ENCODE results near the gene PCNX3. TPM values are rescaled to one million over a fixed set of nuclear protein-coding genes. Genes with fewer than 3 reads are reported as not detected.

PCNX3 gene
- total RNA-seq, 1 donor from 2014 or later = 35.9 TPM

Other genes with a start within 250 kb of the PCNX3 start
- gene SLC25A45, start 233.1 kb upstream of the PCNX3 start, total RNA-seq = 0.29 and 1.2 TPM in 2 replicates
- gene FRMD8, start 229.1 kb upstream of the PCNX3 start, total RNA-seq = 43.5 and 49.5 TPM in 2 replicates
- 6.4 and 27.0 TPM in 2 replicates for gene NEAT1, start 193.0 kb upstream of the PCNX3 start, total RNA-seq
- 343 and 1,362 TPM in 2 replicates for gene MALAT1, start 116.7 kb upstream of the PCNX3 start, total RNA-seq
- 81.2 and 101 TPM in 2 replicates for gene SCYL1, start 90.7 kb upstream of the PCNX3 start, total RNA-seq
- gene LTBP3, start 57.4 kb upstream of the PCNX3 start, total RNA-seq = 34.9 and 102 TPM in 2 replicates
- gene ZNRD2, start 45.3 kb upstream of the PCNX3 start, total RNA-seq = 72.0 and 141 TPM in 2 replicates
- gene FAM89B, start 43.2 kb upstream of the PCNX3 start, total RNA-seq = 64.0 and 67.1 TPM in 2 replicates
- gene EHBP1L1, start 39.7 kb upstream of the PCNX3 start, total RNA-seq = 26.1 and 26.3 TPM in 2 replicates
- gene KCNK7, start 20.0 kb upstream of the PCNX3 start, total RNA-seq = 0.17 TPM in 1 of 2 replicates, not detected in the other
- 55.0 and 55.3 TPM in 2 replicates for gene MAP3K11, start 1.6 kb upstream of the PCNX3 start, total RNA-seq
- 45.5 and 66.5 TPM in 2 replicates for gene SIPA1, start 22.3 kb downstream of the PCNX3 start, total RNA-seq
- 63.6 and 73.0 TPM in 2 replicates for gene RELA, start 47.1 kb downstream of the PCNX3 start, total RNA-seq
- 47.2 and 72.2 TPM in 2 replicates for gene KAT5, start 96.5 kb downstream of the PCNX3 start, total RNA-seq
- gene RNASEH2C, start 105.0 kb downstream of the PCNX3 start, total RNA-seq = 76.7 and 81.1 TPM in 2 replicates
- gene AP5B1, start 165.2 kb downstream of the PCNX3 start, total RNA-seq = 14.0 and 17.9 TPM in 2 replicates
- 4.8 and 12.5 TPM in 2 replicates for gene OVOL1, start 171.3 kb downstream of the PCNX3 start, total RNA-seq
- gene SNX32, start 218.2 kb downstream of the PCNX3 start, total RNA-seq = 2.1 TPM in 1 of 2 replicates, not detected in the other
- 2,195 and 2,365 TPM in 2 replicates for gene CFL1, start 242.4 kb downstream of the PCNX3 start, total RNA-seq
- gene MUS81, start 244.7 kb downstream of the PCNX3 start, total RNA-seq = 57.2 and 71.8 TPM in 2 replicates

All from epithelial cell of proximal tubule (primary cell).